ENCODE data around the gene ATAD1.

ATAD1 gene

GRCh38 chr10:87776328-87776727 lies 41.7 kb downstream of the ATAD1 start:
- TF ChIP-seq, protein P1, sequence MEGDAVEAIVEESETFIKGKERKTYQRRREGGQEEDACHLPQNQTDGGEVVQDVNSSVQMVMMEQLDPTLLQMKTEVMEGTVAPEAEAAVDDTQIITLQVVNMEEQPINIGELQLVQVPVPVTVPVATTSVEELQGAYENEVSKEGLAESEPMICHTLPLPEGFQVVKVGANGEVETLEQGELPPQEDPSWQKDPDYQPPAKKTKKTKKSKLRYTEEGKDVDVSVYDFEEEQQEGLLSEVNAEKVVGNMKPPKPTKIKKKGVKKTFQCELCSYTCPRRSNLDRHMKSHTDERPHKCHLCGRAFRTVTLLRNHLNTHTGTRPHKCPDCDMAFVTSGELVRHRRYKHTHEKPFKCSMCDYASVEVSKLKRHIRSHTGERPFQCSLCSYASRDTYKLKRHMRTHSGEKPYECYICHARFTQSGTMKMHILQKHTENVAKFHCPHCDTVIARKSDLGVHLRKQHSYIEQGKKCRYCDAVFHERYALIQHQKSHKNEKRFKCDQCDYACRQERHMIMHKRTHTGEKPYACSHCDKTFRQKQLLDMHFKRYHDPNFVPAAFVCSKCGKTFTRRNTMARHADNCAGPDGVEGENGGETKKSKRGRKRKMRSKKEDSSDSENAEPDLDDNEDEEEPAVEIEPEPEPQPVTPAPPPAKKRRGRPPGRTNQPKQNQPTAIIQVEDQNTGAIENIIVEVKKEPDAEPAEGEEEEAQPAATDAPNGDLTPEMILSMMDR (IDR thresholded peaks at IDR 0.05), result no peak
- Histone ChIP-seq H3K4me1 (no peaks in the 10 kb centered on the region), H3K36me3 (peaks cover under 1 to 28% (median 8%) of the 10 kb centered on the region in 3 donors), H3K27ac (no peak overlapping the region), H3K27me3 (no peaks in the 10 kb centered on the region), H3K4me3 (no peak overlapping the region), H3K9me3 (no peaks in the 10 kb centered on the region)
- intact Hi-C loops (cut with DNase I; ENCODE audit: low total_unique reads), result no loop called here
- DNase-seq, result no peak

DNA sequence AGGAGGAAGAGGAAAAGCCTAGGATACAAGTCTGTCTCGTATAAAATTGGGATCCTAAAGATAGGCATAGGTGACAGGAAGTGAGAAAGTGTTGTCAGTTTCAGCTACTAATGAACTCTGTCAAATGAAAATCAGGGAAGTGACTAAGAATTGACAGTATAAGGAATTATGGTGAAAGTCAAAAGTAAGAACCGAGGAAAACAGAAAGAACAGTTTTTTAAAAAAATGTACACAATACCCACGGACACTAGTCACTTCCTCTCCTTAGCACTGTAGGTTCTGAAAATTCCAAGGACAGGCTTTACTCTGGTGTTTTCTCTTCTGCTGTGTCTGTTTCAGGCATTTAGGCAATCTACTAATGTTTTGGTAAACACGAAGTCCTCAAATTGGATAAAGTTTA lies 42.3 kb downstream of the ATAD1 start:
- intact Hi-C loops (cut with DNase I; ENCODE audit: low total_unique reads), result no loop called here
- Histone ChIP-seq H3K9me3 (no peaks in the 10 kb centered on the region), H3K27me3 (no peaks in the 10 kb centered on the region), H3K4me1 (no peaks in the 10 kb centered on the region), H3K36me3 (peaks cover 0 to 27% (median 7%) of the 10 kb centered on the region in 3 donors), H3K27ac (no peak overlapping the region), H3K4me3 (no peak overlapping the region)
- TF ChIP-seq, protein P1 (IDR thresholded peaks at IDR 0.05), result no peak
- no peak for DNase-seq

DNA sequence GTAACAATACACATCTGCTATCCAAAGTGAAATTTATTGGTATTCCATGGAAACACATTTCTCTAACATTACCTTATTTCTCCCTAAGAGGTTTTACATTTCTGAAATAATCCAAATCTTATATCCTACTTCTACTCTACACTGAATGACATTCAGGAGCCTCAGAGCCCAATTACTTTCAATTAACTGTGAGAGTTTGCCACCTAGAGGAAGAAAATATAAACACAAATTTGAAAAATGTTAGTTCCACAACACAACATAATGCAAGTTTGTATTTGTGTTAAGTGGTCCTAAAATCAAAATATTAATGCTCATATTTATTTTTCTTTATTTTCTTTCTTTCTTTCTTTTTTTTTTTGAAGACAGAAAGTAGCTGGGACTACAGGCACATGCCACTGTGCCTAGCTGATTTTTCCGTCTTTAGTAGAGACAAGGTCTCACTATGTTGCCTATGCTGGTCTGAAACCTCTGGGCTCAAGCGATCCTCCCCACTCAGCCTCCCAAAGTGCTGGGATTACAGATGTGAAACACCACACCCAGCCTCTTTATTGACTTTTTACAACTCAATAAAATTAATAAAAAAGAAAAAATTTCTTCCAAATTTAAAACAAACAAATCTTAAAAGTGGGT lies 46.0 kb downstream of the ATAD1 start:
- TF ChIP-seq, protein P1 (IDR thresholded peaks at IDR 0.05), result peak; percentile 37 to 50
- Histone ChIP-seq H3K4me3 (no peak overlapping the region), H3K4me1 (no peaks in the 10 kb centered on the region), H3K9me3 (no peaks in the 10 kb centered on the region), H3K27me3 (no peaks in the 10 kb centered on the region), H3K36me3 (peaks cover 12 to 30% (median 13%) of the 10 kb centered on the region in 3 donors), H3K27ac (no peak overlapping the region)
- no peak for DNase-seq
- intact Hi-C loops (cut with DNase I; ENCODE audit: low total_unique reads), result no loop called here

DNA sequence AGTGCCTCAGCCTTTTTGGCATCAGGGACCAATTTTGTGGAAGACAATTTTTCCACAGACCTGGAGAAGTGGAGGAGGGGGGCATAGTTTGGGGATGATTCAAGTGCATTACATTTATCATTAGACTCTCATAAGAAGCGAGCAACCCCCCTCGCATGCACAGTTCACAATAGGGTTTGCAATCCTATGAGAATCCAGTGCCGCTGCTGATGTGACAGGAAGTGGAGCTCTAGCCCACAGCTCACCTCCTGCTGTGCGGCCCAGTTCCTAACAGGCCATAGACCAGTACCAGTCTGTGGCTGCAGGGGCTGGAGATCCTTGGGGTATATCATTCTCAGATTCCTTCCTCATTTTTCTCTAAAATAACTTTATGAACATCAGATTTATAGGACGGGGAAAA lies 50.8 kb downstream of the ATAD1 start:
- Histone ChIP-seq H3K4me1 (no peaks in the 10 kb centered on the region), H3K4me3 (no peak overlapping the region), H3K27ac (no peak overlapping the region), H3K9me3 (no peaks in the 10 kb centered on the region), H3K36me3 (peaks cover 17 to 26% (median 20%) of the 10 kb centered on the region in 3 donors), H3K27me3 (no peaks in the 10 kb centered on the region)
- no peak for DNase-seq
- intact Hi-C loops (cut with DNase I; ENCODE audit: low total_unique reads), result no loop called here
- TF ChIP-seq, protein P1 (IDR thresholded peaks at IDR 0.05), result no peak

GRCh38 chr10:87765666-87766376 lies 52.2 kb downstream of the ATAD1 start:
- no peak for DNase-seq
- Histone ChIP-seq H3K27me3 (no peaks in the 10 kb centered on the region), H3K4me3 (no peak overlapping the region), H3K4me1 (no peaks in the 10 kb centered on the region), H3K36me3 (peaks cover 20 to 26% (median 23%) of the 10 kb centered on the region in 3 donors), H3K9me3 (no peaks in the 10 kb centered on the region), H3K27ac (no peak overlapping the region)
- intact Hi-C loops (cut with DNase I; ENCODE audit: low total_unique reads), result no loop called here
- TF ChIP-seq, protein P1 (IDR thresholded peaks at IDR 0.05), result no peak

Measured in tibial artery (tissue), 4 donors.